ENCODE measurements around the gene SH3GL1.

- peak; percentile 54 to 94 (median 86) for TF ChIP-seq CTCF (IDR thresholded peaks at IDR 0.05)
- TF ChIP-seq POLR2A (IDR thresholded peaks at IDR 0.05): no peak
Observed at GRCh38 chr19:4352701-4353121, 47.6 kb downstream of the SH3GL1 start.
